CD4-positive, alpha-beta T cell treated with Interleukin-4 for 1 hour (primary cell): ENCODE data around the gene SLC37A3.
"Not testable (repeated sequence)": the region's sequence is repeated elsewhere in the genome, so short reads cannot be mapped to it uniquely, and the experiment has no call there.

Experiments used
- DNase-seq, 2 donors: peaks; one replicate each; pipeline ENCODE4 v3.0.0-alpha.2; 2020 to 2022

Gene SLC37A3

DNA sequence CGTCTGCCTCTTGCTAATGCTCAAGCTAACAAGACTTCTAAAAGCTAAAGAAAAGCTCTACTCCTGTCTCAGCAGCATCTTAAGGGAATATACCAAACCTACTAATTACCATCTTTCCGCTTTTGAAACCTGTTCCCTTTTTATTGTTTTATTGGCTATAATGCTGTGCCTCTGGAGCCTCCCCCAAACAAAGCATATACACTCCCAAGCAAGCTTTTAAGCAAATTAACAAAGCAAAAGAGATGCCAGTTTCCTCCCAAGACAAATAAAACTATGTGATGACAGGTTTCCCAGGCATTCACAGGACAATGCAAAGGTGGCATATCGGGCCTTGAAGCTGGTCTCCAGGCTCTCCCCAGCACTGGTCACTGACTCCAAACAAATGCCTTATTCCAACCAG, 52.9 kb downstream of the SLC37A3 start:
- DNase-seq = no peak

DNA sequence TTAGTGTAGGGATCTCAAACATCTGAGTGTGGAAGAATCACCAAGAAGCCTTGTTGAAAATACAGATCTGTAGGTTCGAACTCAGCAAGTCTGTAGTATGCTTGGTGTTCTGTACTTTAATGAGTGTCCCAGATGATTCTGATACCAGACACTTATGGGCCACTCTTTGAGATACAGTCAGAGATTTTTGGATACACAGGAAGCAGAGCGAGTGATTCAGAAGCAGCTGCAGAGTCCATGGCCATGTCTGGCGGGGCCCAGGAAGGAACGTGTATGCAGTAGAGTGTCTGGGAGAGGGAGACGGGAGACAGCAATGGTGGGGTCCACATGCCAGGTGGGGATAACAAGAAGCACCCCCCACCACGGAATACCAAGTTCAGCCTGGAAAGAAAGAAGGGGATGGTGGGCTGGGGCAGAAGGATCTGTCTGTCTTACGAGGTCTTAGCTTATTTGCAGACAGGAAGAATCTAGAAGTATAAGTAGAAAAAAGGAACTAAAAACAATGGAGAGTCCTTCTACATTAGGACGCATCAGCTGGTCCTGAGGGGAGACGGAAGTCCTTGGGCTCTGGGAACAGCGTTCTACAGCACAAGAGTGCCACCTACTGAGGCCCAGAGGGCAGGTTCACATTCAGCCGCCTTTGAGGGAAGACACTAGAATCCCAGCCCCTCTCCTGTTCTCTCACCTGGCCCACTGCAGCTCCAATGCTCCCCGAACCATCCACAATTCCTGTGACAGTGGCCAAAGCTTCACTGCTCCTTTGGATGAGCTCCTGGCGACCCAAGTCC, 55.4 kb downstream of the SLC37A3 start:
- DNase-seq = peak; percentile 27 to 54

DNA sequence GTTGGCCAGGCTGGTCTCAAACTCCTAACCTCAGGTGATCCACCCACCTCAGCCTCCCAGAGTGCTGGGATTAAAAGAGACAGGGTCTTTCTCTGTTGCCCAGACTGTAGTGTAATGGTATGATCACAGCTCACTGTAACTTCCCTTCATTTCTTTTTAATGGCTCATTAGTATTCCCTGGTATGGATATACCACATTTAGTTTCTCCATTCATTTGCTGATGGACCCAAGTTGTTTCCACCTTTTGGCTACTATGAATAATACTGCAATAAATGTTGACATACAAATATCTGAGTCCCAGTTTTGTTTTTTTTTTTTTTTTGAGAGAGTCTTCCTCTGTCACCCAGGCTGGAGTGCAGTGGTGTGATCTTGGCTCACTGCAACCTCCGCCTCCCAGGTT, 59.4 kb downstream of the SLC37A3 start:
- not testable (repeated sequence) for DNase-seq

DNA sequence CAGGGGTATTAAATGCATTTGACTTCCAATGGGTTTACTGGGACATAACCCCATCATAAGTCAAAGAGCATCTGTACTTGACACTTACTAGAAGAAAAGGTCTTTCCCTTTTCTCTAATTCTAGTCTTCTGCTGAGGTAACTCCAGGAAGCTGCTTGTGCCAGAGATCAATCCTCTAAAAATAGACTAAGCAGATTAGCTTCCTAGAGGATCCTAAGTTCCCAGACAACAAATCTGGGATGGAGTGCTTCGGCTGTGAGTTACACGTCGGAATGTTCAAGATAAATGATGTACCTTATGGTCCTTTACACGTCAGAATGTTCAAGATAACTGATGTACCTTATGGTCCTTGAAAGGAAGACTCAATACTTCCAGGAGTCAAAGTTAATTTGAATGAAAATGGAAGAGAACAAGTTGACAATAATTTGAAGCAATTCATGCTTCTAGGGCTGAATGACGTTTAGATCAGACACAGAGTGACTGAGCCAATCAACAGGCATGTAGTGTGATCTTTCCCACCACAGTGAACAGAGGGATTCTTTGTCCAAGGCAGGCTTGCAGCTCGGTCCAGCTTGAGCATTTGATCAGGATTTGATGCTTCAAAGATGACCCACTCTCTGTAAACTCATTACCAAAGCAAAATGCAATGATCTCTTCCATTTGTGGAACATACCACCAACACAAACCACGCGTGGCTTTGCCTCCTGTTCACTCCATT, 63.8 kb downstream of the SLC37A3 start:
- no peak for DNase-seq

DNA sequence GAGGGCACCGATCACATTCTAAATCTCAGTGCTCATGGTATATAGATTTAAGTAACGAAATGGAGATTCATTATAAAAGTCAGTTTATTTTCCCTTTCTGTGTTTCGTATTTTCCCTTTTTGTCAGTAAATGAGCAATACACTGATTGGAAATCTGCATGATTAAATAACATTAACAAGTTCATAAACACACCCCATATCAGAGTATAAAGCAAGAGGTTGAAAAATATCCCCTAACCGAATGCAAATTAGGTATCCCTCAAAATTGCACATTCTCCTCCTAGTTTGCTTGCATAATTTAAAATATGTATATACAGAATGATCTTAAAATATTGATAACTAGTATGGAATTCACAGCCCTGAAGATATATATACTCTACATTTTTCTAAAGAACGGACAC, 64.6 kb downstream of the SLC37A3 start:
- DNase-seq = no peak

DNA sequence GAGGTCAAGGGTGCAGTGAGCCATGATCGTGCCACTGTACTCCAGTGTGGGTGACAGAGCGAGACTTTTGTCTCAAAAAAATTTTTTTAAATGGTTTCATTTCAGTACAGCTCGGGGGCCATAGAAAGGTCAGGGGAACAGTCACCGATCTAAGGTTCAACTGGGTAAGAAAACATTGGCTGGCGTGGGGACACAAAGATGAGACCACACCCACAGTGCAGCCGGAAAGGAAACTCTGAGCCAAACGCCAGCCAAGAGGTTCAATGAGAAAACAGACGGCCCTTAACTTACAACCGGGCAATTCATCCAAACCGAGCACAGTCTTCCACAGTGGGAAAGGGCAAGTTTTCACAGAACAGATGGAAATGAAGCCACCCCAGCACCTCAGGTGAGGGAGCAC, 65.1 kb downstream of the SLC37A3 start:
- no peak for DNase-seq

DNA sequence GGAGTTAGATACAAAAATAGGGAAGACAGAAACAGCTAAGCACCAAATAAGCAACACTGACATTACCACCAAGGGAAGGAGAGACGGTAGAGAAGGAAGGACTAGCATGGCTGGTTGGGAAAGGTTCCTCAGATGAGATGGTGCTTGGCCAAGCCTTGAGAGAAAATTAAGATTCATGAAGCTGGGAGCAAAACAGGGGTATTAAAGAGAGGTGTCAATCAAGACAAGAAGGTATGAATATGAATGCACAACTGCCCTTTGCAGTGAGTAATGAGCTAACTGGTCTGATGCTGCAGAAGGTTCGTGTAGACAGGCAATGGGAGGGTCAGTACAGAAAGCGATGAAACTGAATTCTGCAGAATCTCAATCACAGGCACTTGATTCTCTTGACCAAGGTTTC, 67.7 kb downstream of the SLC37A3 start:
- no peak for DNase-seq

DNA sequence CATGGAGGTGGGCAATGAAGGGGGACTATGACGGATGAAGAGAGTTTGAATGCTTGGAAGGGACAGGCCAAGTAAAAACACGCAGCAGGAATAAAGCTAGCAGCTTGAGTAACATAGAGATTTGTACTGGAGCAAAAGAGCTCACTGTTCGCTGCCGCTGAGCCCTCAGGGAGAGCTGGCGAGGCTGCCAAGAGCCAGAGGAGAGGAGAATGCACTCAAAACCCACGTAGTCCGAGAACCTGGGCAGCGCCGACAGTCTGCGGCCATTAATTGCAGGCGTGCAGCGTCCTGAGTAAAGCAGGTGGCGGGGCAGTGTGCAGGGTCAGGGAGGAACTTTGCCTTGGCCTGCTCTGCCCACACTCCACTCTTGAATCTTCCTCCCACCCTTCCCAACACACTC, 68.2 kb downstream of the SLC37A3 start:
- no peak for DNase-seq

DNA sequence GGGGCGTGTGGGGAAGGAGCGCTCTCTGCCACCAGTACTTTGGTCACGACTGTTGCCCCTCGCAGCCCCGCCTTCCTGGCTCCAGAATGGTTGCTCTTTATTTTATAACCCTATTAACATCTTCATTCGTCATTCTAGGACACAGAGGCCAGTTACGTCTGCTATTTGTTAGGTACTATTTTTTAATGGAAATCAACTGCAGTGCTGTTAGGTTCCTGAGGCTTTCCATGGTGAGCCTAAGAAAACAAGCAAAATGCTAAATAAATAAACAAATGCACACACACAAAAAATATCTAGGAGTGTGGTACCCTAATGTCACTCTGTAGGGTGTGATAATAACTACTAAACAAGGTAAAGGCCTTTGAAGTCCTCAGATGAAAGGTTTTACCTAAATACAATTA, 71.1 kb downstream of the SLC37A3 start:
- no peak for DNase-seq

DNA sequence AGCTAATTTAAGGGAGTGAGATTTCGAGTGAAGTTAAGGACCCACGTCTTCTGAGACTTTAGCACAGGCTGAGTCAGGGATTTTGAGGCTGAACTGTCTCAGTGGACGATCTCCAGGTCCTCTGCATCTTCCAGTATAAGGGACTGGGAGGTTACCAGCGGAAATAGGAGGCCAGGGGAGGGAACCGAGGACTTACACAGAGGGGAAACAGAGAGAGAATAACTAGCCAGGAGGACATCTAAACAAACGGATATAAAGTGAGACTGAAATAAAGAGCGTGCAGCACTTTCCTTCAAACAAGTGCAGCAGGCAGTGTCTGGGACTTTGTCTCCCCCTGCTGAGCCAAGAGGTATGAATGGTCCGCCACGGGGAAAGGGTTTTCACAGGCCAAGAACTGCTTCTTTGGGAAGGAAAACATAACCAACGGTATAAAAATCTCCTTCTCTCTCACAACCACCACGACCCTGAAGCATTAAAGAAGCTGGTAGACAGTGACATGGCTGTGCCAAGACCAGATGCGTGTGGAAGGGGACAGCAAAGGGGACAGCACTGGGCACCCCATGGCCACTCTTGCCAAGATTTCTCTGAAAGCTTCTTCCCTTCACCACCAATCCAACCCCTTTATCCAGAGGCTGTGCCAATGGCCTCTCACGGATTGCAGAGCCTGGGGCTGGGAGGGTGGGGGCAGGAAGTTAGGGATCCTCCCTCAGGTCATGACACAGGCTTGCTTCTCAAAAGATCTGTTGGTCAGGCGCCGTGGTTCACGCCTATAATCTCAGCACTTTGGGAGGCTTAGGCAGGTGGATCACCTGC, 72.0 kb downstream of the SLC37A3 start:
- peak; percentile 56 to 59 for DNase-seq

DNA sequence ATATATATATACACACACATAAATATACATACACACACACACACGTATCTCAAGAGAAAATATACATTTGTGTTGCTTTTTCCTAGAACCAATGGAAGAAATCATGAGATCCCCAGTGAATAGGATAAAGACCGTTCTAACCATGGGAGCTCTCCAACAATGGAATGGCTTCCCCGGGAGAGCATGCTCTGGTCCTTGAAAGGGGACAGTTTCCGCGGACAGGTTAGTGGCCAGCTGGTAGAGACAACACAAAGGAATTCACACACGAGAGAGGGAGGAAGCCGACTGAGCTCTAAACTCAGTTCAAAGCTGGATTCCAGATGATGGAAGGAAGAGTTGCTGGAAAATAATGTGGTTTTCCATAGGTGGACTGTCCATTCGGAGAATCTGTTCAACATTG, 72.7 kb downstream of the SLC37A3 start:
- no peak for DNase-seq

DNA sequence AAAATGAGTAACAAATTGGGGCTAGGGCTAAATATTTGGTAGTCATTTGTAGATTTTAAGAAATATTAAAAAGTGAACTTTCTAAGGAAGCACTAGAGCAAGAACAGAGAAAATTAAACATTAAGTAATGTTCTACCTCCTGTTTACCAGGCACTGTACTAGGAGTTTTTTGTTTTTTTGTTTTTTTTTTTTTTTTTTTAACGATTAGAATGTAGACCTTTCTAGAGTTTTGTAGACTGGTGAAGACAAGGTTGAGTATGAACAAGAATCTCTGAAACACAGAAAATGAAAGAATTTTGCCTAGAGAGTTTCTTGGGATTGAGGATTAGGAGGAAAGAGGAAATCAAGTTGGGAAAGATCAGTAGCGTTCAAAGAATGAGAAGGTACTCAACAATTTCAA, 73.6 kb downstream of the SLC37A3 start:
- DNase-seq = no peak

DNA sequence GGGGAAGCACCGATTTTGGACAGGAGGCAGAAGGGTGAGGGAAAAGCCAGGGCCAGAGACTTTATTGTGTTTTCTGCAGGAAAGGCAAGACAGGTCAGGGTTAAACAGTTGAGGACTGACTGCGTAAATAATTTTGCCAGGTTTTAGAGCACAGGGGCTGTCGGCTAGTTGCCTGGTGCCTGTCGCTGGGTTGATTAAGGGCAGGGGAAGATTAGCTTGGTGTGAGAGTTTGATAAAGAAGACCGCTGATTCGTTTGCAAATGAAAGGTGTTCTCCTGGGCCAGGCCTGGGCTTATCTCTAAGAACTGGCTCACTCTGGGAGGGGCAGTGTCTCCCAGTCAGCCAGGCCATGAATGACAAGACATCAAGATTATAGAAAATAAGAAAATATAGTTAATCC, 75.6 kb downstream of the SLC37A3 start:
- no peak for DNase-seq

DNA sequence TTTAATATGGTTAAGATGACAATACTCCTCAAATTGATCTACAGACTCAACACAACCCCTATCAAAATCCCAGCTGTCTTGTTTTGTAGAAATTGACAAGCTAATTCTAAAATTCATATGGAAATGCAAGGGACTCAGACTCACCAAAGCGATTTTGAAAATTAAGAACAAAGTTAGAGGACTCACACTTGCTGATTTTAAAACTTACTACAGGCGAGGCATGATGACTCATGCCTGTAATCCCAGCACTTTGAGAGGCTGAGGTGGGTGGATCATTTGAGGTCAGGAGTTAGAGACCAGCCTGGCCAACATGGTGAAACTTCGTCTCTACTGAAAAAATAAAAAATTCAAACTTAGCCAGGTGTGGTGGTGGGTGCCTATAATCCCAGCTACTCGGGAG, 78.3 kb downstream of the SLC37A3 start:
- not testable (repeated sequence) for DNase-seq

DNA sequence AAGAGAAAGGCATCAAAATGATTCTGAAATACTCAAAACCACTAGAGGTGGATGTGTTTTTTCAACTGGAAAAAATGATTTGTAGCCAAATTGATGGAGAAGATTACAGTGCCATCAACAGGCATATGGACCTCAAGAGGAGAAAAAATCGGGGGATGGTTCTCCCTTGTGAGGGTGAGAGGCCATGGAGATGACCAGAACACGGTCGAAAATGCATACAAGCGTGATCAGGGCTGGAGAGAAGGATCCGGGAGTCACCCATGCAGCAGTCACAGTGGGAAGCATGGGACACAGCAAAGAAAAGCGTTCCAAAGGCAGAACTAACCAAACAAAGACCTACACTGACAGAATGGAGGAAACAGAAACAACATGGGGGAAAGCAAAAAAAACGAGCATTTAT, 80.3 kb downstream of the SLC37A3 start:
- DNase-seq = no peak

DNA sequence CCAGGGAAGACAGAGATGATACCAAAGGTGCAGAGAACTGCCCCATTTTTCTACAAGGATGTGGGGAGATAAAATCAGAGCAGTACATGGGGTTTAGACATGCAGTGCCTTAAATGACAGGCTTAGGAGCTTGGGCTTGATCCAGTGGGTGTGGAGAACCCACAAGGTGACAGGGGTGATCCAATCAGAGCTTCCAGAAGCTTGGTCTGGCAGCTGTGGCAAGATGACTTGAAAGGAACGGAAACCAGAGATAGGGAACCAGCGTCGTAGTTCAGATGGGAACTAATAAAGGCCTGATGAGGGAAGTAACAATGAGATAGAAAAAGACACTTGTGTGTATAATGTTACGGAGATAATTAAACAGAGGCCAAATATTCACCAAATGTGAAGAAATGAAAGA, 80.7 kb downstream of the SLC37A3 start:
- DNase-seq = peak; percentile 12 to 44

DNA sequence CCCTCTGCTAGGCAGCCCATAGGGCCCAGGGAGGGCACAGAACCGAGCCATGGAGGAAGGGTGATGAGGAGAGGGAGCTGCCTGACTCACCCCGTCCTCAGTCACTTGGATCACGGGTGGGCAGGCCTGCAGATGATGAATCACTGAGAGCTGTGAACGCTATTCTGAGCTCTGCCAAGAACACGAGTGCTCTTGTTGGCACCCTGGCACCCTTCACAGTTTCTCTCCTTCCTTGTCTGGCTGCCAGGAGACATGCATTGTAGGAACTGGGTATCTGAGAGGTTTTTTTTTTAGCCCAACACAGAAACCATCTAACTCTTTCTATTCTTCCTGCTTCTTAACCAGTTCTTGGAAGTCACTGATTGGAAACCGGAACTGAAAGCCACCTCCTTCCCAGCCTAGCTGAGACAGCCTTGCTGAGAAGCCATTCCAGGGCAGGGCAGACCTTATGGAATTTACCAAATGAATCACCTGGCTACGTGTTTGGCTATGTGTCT, 82.1 kb downstream of the SLC37A3 start:
- DNase-seq = peak in 1 of 2 donors; percentile 70

DNA sequence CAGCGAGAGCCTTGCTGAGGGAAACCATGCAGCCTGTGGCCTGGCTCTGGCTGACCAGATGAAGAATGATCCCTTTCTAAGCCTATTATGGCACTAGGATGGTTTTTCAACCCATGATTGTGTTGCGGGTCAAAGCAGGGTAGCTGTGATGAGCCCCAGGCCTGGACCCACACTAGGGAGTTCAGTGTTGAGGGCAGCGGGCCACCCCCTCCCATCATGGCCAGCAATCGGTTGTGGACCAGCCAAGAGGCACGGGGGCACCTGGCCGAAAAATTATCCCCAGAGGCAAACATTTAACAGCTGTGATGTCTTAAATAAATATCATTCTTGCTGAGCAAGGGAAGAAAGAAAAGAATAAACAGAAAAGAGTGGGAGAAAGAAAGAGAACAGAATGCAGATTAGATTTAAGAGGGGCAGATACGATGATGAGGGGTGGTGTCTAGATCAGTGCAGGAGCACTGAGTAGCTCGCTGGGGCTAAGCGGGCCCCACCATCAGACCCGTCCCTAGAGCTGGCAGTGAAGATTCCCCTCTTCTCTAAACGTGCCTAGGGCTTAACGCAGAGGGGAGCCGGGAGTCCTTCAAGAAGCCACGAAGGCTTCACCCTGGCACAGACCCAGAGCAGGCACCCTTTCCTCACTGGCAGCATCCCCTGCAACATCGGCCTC, 82.7 kb downstream of the SLC37A3 start:
- no peak for DNase-seq

DNA sequence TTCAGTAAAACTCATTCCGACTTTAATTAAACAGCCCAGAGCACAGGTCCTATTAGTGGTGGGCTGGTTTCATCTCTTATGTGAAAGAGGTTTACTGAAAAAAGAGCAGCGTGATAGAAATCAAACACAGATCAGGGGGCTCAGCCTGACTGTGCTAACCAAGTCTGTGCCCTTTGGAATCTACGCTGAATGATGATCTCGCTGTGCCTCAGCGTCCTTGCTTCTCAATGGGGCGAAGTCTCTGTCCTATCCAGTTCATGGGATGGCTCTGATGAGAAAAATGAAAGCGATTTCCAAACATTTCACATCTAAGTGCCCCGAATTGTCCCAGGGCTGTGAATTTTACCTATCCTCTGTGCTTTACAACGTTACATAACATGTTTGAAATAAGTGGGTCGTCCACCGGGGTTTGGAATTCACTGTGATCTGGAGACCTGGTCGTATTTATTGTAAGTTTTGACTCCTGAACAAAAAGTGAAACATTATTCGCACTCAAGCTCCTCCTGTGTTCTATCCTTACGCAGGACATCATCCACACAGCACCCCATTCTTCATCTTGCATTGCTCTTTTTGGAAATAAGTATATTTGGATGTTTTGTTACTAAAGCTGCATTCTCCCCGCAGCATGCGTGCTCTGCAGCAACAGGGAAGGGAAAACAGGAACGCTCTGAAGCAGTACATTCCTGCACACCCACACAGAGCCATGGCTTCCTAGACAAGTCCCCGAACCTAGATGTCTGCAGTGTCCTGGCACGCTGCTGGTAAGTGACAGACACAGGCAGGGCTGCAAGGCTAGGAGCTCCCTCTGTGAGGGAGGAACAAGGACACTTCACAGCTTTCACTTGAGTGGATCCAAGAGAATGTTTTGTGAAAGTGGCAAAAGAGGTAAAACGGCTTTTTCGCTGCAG, 83.5 kb downstream of the SLC37A3 start:
- DNase-seq = no peak

DNA sequence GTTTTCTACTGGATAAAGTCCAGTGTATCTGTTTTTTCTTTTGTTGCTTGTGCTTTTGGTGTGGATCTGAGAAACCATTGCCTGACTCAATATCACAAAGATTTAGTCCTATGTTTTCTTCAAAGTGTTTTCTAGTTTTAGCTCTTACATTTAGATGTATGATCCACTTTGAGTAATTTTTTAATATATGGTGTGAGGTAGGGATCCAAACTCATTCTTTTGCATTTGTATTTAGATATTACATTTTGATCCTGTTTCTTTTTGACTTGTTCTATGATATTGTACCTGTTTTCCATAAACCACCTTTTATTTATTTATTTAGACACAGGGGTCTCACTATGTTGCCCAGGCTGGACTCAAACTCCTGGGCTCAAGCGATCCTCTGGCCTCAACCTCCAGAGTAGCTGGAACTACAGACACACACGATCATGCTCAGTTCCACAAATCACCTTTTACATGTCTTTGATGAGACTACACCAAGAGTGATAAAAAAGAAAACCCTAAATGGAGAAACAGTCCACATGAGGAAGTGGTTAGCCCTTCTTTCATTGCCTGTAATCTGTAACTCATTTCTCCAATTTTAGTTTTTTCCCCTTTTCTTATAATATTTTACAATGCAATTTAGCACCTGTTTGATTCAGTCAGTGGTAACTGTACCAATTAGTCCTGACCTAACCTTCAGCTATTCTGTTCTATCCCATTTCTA, 86.0 kb downstream of the SLC37A3 start:
- no peak for DNase-seq

DNA sequence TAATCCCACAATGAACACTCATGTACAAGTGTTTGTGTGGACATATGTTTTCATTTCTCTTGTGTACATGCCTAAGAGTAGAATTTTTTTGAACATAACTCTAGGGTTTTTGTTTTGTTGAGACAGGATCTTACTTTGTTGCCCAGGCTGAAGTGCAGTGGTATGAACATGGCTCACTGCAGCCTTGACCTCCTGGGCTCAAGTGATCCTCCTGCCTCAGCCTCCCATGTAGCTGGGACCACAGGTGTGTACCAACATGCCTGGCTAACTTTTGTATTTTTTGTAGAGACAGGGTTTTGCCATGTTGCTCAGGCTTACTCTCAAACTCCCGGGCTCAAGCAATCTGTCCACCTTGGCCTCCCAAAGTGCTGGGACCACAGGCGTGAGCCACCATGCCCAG, 87.2 kb downstream of the SLC37A3 start:
- DNase-seq = not testable (repeated sequence)
